ENCODE results near the gene CMTM7.

The CMTM7 gene

GRCh38 chr3:32414522-32415202, 23.0 kb downstream of the CMTM7 start:
- DNase-seq = no peak

GRCh38 chr3:32419742-32420125, 28.1 kb downstream of the CMTM7 start:
- DNase-seq = no peak

- peak; percentile 15 for DNase-seq
These were observed 28.7 kb downstream of the CMTM7 start for GRCh38 chr3:32420126-32421038.

GRCh38 chr3:32421185-32421584, 29.5 kb downstream of the CMTM7 start:
- DNase-seq = no peak

- peak; percentile 83 for DNase-seq
These were observed 30.6 kb downstream of the CMTM7 start for GRCh38 chr3:32421991-32422859.

GRCh38 chr3:32422943-32423342, 31.3 kb downstream of the CMTM7 start:
- no peak for DNase-seq

GRCh38 chr3:32423534-32423933, 31.9 kb downstream of the CMTM7 start:
- no peak for DNase-seq

GRCh38 chr3:32423956-32424557, 32.4 kb downstream of the CMTM7 start:
- no peak for DNase-seq

GRCh38 chr3:32424581-32425250, 33.1 kb downstream of the CMTM7 start:
- no peak for DNase-seq

- no peak for DNase-seq
These were observed 36.7 kb downstream of the CMTM7 start for GRCh38 chr3:32428092-32429068.

GRCh38 chr3:32430900-32431299, 39.2 kb downstream of the CMTM7 start:
- DNase-seq = no peak

GRCh38 chr3:32431481-32431880, 39.8 kb downstream of the CMTM7 start:
- no peak for DNase-seq

- DNase-seq = no peak
These were observed 40.5 kb downstream of the CMTM7 start for GRCh38 chr3:32432045-32432710.

- no peak for DNase-seq
These were observed 41.3 kb downstream of the CMTM7 start for GRCh38 chr3:32432711-32433530.

- DNase-seq = no peak
These were observed 42.6 kb downstream of the CMTM7 start for GRCh38 chr3:32434206-32434605.

- no peak for DNase-seq
These were observed 44.5 kb downstream of the CMTM7 start for GRCh38 chr3:32435911-32436815.

- DNase-seq = no peak
These were observed 45.1 kb downstream of the CMTM7 start for GRCh38 chr3:32436816-32437189.

GRCh38 chr3:32437896-32438295, 46.2 kb downstream of the CMTM7 start:
- DNase-seq = no peak
